ENCODE data around the gene NEDD4L. TPM values are rescaled to one million over a fixed set of nuclear protein-coding genes. Genes with fewer than 3 reads are reported as not detected.

The NEDD4L gene
- total RNA-seq, 1 donor from 2014 or later: 32.6 TPM

DNA sequence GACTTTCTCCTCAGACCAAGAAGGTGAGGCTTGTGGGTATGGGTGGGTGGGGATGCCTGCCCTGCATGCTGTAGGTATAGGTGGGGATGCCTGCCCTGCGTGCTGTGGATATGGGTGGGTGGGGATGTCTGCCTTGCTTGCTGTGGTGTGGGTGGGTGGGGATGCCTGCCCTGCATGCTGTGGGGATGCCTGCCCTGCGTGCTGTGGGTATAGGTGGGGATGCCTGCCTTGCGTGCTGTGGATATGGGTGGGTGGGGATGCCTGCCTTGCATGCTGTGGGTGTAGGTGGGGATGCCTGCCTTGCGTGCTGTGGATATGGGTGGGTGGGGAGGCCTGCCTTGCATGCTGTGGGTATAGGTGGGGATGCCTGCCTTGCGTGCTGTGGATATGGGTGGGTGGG lies 278.4 kb downstream of the NEDD4L start:
- H3K4me3 Mint-ChIP-seq: no peak overlapping the region
- POLR2A ChIA-PET: no interaction called here
- H3K36me3 Mint-ChIP-seq (ENCODE audit: low read depth): peaks cover 9% of the 10 kb centered on the region
- CTCF ChIA-PET: interaction anchor here (1.0 to 1.3 kb wide), 5 partner anchors 9 to 363 kb away, joined by 4 to 7 read pairs (median 4); partner anchors contain the start of gene NEDD4L
- H3K27me3 Mint-ChIP-seq: no peaks in the 10 kb centered on the region
- H3K4me1 Mint-ChIP-seq: peaks cover 6% of the 10 kb centered on the region
- H3K27ac Mint-ChIP-seq: no peak overlapping the region
- intact Hi-C loops (cut with micrococcal nuclease): loop anchor here (1.0 to 10.0 kb wide), 4 partner anchors 142 to 442 kb away; no protein-coding TSS in a partner anchor
- TF ChIP-seq CTCF (IDR thresholded peaks at IDR 0.05): no peak
- no peaks in the 10 kb centered on the region for H3K9me3 Mint-ChIP-seq
- ATAC-seq (ENCODE audit: low read depth) (no peak), DNase-seq (no peak)

DNA sequence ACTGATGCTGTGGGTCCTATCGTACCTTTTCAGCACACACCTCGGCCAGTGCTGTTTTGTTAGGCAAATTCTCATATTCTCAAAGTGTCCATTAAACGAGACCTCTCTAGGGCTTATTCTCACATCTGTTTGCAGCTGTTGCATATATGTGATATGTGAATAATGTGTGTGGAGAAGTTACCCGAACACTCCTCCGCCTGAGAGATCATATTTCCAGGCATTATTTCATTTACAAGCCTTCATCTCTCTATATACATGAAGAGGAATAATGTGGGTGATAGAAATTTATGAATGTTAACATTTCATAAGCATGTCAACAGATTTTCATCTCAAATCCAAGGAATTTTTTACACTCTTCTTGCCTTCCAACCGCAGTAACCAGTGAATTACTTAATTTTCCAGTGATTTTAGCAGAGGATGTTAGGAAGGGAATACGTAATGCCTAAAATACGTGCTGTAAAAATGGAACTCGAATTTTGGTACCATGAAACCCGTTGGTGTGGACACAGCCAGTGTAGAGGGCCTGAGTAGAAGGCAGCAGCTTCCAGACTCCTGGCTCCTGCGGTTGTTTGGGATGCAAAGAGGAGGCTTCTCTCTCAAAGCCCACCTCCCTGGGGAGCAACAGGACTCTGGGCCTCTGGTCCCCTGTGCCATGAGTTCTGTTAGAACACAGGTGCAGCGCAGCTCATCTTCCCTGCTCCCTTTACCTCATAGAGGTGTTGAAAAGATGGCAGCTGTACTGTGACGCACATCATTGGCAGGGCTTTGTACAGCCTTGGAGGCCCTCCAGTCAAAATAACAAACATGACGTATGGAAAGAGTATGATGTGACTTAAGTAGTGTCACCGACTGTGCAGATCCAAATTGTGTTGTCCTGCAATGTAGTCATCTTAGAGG lies 280.1 kb downstream of the NEDD4L start:
- no peak overlapping the region for H3K27ac Mint-ChIP-seq
- POLR2A ChIA-PET: no interaction called here
- H3K36me3 Mint-ChIP-seq (ENCODE audit: low read depth): peaks cover 15% of the 10 kb centered on the region
- TF ChIP-seq CTCF (IDR thresholded peaks at IDR 0.05): no peak
- no peaks in the 10 kb centered on the region for H3K27me3 Mint-ChIP-seq
- H3K4me3 Mint-ChIP-seq: no peak overlapping the region
- ATAC-seq (ENCODE audit: low read depth) (no peak), DNase-seq (no peak)
- H3K4me1 Mint-ChIP-seq: peaks cover 5% of the 10 kb centered on the region
- no peaks in the 10 kb centered on the region for H3K9me3 Mint-ChIP-seq
- CTCF ChIA-PET: no interaction called here
- intact Hi-C loops (cut with micrococcal nuclease): loop anchor here (10.0 kb wide), 1 partner anchor 441 kb away; no protein-coding TSS in a partner anchor

DNA sequence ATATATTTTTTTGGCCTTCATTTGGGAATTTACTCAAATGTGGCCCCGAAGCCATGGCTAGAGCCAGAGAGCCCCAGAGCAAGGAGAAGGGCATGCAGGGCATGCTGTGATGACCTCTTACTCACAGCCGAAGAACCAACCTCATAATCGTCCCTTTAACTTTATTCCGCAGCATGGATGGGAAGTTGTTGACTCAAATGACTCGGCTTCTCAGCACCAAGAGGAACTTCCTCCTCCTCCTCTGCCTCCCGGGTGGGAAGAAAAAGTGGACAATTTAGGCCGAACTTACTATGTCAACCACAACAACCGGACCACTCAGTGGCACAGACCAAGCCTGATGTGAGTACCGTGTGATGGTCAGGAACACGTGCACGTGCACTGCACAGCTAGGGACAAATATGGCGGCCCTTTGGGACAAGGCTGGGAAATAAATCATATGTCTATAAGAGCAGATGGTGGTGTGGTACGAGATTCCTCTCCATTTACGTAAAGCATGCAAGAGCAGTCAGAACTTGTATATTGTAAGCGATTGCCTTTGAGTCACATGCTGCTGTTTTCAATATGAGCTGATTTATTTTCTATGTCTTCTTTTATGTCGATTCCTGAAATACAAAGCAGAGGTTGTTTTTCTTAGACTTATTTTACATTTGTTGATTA lies 280.9 kb downstream of the NEDD4L start:
- no peak overlapping the region for H3K4me3 Mint-ChIP-seq
- no peak for TF ChIP-seq CTCF (IDR thresholded peaks at IDR 0.05)
- no peaks in the 10 kb centered on the region for H3K27me3 Mint-ChIP-seq
- CTCF ChIA-PET: interaction anchor here (0.8 kb wide), 1 partner anchor 15 kb away, joined by 3 read pairs; no protein-coding TSS in a partner anchor
- no peak for ATAC-seq (ENCODE audit: low read depth)
- no peak for DNase-seq
- H3K4me1 Mint-ChIP-seq: peaks cover 5% of the 10 kb centered on the region
- H3K27ac Mint-ChIP-seq: no peak overlapping the region
- H3K36me3 Mint-ChIP-seq (ENCODE audit: low read depth): peaks cover 16% of the 10 kb centered on the region
- H3K9me3 Mint-ChIP-seq: no peaks in the 10 kb centered on the region
- POLR2A ChIA-PET: no interaction called here
- intact Hi-C loops (cut with micrococcal nuclease): loop anchor here (10.0 kb wide), 1 partner anchor 440 kb away; no protein-coding TSS in a partner anchor

GRCh38 chr18:58325494-58325893 lies 281.5 kb downstream of the NEDD4L start:
- H3K27me3 Mint-ChIP-seq: no peaks in the 10 kb centered on the region
- no peak overlapping the region for H3K27ac Mint-ChIP-seq
- peaks cover 22% of the 10 kb centered on the region for H3K36me3 Mint-ChIP-seq (ENCODE audit: low read depth)
- intact Hi-C loops (cut with micrococcal nuclease): loop anchor here (10.0 kb wide), 1 partner anchor 439 kb away; no protein-coding TSS in a partner anchor
- ChIA-PET CTCF (interaction anchor here (0.7 to 0.8 kb wide), 2 partner anchors 15 to 443 kb away, joined by 3 read pairs; no protein-coding TSS in a partner anchor), POLR2A (no interaction called here)
- DNase-seq (no peak), ATAC-seq (ENCODE audit: low read depth) (no peak)
- peaks cover 5% of the 10 kb centered on the region for H3K4me1 Mint-ChIP-seq
- H3K4me3 Mint-ChIP-seq: no peak overlapping the region
- no peaks in the 10 kb centered on the region for H3K9me3 Mint-ChIP-seq
- TF ChIP-seq CTCF (IDR thresholded peaks at IDR 0.05): no peak

DNA sequence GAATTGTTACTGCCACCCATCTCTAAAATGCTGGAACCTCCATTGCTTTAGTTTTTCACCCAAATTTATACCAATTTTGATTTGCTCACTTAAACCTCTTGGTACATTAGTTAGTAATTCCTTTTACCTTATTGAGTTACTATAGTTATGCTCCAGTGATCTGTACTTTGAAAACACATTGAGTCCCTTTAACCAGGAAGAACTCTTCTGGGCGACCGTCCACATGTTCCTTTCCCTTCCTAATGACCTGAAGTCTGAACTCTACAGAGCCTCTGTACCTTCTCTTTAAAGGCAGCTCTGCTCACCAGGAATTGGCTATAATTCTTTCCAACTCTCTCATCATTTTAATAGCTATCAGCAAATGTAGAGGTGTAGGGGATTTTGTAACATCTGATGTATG lies 290.0 kb downstream of the NEDD4L start:
- no peaks in the 10 kb centered on the region for H3K27me3 Mint-ChIP-seq
- intact Hi-C loops (cut with micrococcal nuclease): no loop called here
- no peak overlapping the region for H3K27ac Mint-ChIP-seq
- no peaks in the 10 kb centered on the region for H3K4me1 Mint-ChIP-seq
- H3K36me3 Mint-ChIP-seq (ENCODE audit: low read depth): peaks cover 52% of the 10 kb centered on the region
- POLR2A ChIA-PET: no interaction called here
- CTCF ChIA-PET: no interaction called here
- H3K9me3 Mint-ChIP-seq: no peaks in the 10 kb centered on the region
- ATAC-seq (ENCODE audit: low read depth): no peak
- no peak for TF ChIP-seq CTCF (IDR thresholded peaks at IDR 0.05)
- no peak overlapping the region for H3K4me3 Mint-ChIP-seq
- no peak for DNase-seq

Data from activated B cell treated with CpG ODN at 0.5 μM for 24 hours (primary cell).